WTC11 (cell line): ENCODE measurements around the gene TRIP12.

Experiments
- ARID4B ChIP-seq: sonication (generic); formaldehyde crosslinking; IDR thresholded peaks from 2 replicates; pipeline ENCODE4 v1.8.0; 2023; ENCODE audit warnings: missing genetic modification reagents, mild to moderate bottlenecking, borderline replicate concordance
- E2F4 ChIP-seq: sonication (generic); formaldehyde crosslinking; IDR thresholded peaks from 2 replicates; pipeline ENCODE4 v1.8.1; 2022; ENCODE audit warnings: low read depth, mild to moderate bottlenecking, moderate library complexity, missing genetic modification reagents, borderline replicate concordance
- ETV6 ChIP-seq: sonication (generic); formaldehyde crosslinking; IDR thresholded peaks from 2 replicates; pipeline ENCODE4 v1.8.1; 2022; ENCODE audit warnings: mild to moderate bottlenecking, missing genetic modification reagents
- FOXK1 ChIP-seq: sonication (generic); formaldehyde crosslinking; IDR thresholded peaks from 2 replicates; pipeline ENCODE4 v1.8.0; 2022; ENCODE audit warnings: mild to moderate bottlenecking, moderate library complexity, missing genetic modification reagents
- MYBL2 ChIP-seq: sonication (generic); formaldehyde crosslinking; IDR thresholded peaks from 2 replicates; pipeline ENCODE4 v1.8.1; 2023; ENCODE audit warnings: mild to moderate bottlenecking, moderate library complexity, missing genetic modification reagents
- NR2C2 ChIP-seq: sonication (generic); formaldehyde crosslinking; IDR thresholded peaks from 2 replicates; pipeline ENCODE4 v1.8.0; 2022; ENCODE audit warnings: mild to moderate bottlenecking, missing genetic modification reagents
- PREB ChIP-seq: sonication (generic); formaldehyde crosslinking; IDR thresholded peaks from 2 replicates; pipeline ENCODE4 v1.8.1; 2022; ENCODE audit warnings: mild to moderate bottlenecking, missing genetic modification reagents, moderate library complexity, borderline replicate concordance
- STAT6 ChIP-seq: sonication (generic); formaldehyde crosslinking; conservative IDR thresholded peaks from 2 replicates; pipeline ENCODE4 v1.8.1; 2023; ENCODE audit warnings: mild to moderate bottlenecking, low read depth, missing genetic modification reagents, moderate library complexity
- TP53 ChIP-seq: sonication (generic); formaldehyde crosslinking; IDR thresholded peaks from 2 replicates; pipeline ENCODE4 v1.8.1; 2023; ENCODE audit warnings: mild to moderate bottlenecking, missing genetic modification reagents
- USF2 ChIP-seq: sonication (generic); formaldehyde crosslinking; IDR thresholded peaks from 2 replicates; pipeline ENCODE4 v1.8.1; 2023; ENCODE audit warnings: mild to moderate bottlenecking, missing genetic modification reagents, moderate library complexity
- ZNF121 ChIP-seq: sonication (generic); formaldehyde crosslinking; IDR thresholded peaks from 2 replicates; pipeline ENCODE4 v1.8.0; 2023; ENCODE audit warnings: missing genetic modification reagents
- TF ChIP-seq, protein P1 (sequence below): fragments of 200-600 bp; IDR thresholded peaks from 2 replicates; pipeline ENCODE4 v1.8.0; 2022; ENCODE audit warnings: antibody characterized with exemption
- TF ChIP-seq, protein P2 (sequence below): sonication (generic); formaldehyde crosslinking; IDR thresholded peaks from 2 replicates; pipeline ENCODE4 v1.8.1; 2023; ENCODE audit warnings: mild to moderate bottlenecking, missing genetic modification reagents, moderate library complexity

GRCh38 chr2:229831805-229832509 lies 89.9 kb downstream of the TRIP12 start:
- TF ChIP-seq ETV6 (CRISPR knock-in tag) (no peak), USF2 (no peak), NR2C2 (CRISPR knock-in tag) (no peak), TP53 (CRISPR knock-in tag) (no peak), ZNF121 (CRISPR knock-in tag) (no peak), E2F4 (no peak), ARID4B (CRISPR knock-in tag) (no peak), STAT6 (CRISPR knock-in tag) (no peak), FOXK1 (CRISPR knock-in tag) (no peak), PREB (CRISPR knock-in tag) (no peak), MYBL2 (CRISPR knock-in tag) (no peak)
- TF ChIP-seq, protein P1, sequence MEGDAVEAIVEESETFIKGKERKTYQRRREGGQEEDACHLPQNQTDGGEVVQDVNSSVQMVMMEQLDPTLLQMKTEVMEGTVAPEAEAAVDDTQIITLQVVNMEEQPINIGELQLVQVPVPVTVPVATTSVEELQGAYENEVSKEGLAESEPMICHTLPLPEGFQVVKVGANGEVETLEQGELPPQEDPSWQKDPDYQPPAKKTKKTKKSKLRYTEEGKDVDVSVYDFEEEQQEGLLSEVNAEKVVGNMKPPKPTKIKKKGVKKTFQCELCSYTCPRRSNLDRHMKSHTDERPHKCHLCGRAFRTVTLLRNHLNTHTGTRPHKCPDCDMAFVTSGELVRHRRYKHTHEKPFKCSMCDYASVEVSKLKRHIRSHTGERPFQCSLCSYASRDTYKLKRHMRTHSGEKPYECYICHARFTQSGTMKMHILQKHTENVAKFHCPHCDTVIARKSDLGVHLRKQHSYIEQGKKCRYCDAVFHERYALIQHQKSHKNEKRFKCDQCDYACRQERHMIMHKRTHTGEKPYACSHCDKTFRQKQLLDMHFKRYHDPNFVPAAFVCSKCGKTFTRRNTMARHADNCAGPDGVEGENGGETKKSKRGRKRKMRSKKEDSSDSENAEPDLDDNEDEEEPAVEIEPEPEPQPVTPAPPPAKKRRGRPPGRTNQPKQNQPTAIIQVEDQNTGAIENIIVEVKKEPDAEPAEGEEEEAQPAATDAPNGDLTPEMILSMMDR: no peak
- TF ChIP-seq, protein P2, sequence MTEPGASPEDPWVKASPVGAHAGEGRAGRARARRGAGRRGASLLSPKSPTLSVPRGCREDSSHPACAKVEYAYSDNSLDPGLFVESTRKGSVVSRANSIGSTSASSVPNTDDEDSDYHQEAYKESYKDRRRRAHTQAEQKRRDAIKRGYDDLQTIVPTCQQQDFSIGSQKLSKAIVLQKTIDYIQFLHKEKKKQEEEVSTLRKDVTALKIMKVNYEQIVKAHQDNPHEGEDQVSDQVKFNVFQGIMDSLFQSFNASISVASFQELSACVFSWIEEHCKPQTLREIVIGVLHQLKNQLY: no peak
